Measurements from ENCODE around the gene DUOXA2. TPM values are rescaled to one million over a fixed set of nuclear protein-coding genes. Genes with fewer than 3 reads are reported as not detected.

Gene DUOXA2
- polyA plus RNA-seq, 1 donor from 2014 or later = not detected

GRCh38 chr15:45095661-45096060, 18.5 kb upstream of the DUOXA2 start:
- H3K4me3 ChIP-seq (ENCODE audit: low read length) = no peak overlapping the region
- TF ChIP-seq RAD21 (conservative IDR thresholded peaks at IDR 0.05) (no peak), EP300 (conservative IDR thresholded peaks at IDR 0.05; ENCODE audit: poor library complexity, severe bottlenecking) (no peak), CTCF (IDR thresholded peaks at IDR 0.05; ENCODE audit: poor library complexity, severe bottlenecking) (no peak), EZH2 (IDR thresholded peaks at IDR 0.05; ENCODE audit: borderline replicate concordance, insufficient read depth, low read length, poor library complexity, severe bottlenecking) (no peak), TAF1 (IDR thresholded peaks at IDR 0.05; ENCODE audit: low read depth) (no peak), MXI1 (conservative IDR thresholded peaks at IDR 0.05; ENCODE audit: poor library complexity, severe bottlenecking) (no peak), POLR2AphosphoS5 (IDR thresholded peaks at IDR 0.05) (no peak), REST (IDR thresholded peaks at IDR 0.05; ENCODE audit: borderline replicate concordance) (no peak), SMC3 (conservative IDR thresholded peaks at IDR 0.05; ENCODE audit: poor library complexity) (no peak)

GRCh38 chr15:45097466-45097865, 16.7 kb upstream of the DUOXA2 start:
- TF ChIP-seq TAF1 (IDR thresholded peaks at IDR 0.05; ENCODE audit: low read depth) = no peak
- no peak for TF ChIP-seq EZH2 (IDR thresholded peaks at IDR 0.05; ENCODE audit: borderline replicate concordance, insufficient read depth, low read length, poor library complexity, severe bottlenecking)
- TF ChIP-seq RAD21 (conservative IDR thresholded peaks at IDR 0.05) = no peak
- TF ChIP-seq MXI1 (conservative IDR thresholded peaks at IDR 0.05; ENCODE audit: poor library complexity, severe bottlenecking) = no peak
- no peak for TF ChIP-seq REST (IDR thresholded peaks at IDR 0.05; ENCODE audit: borderline replicate concordance)
- no peak for TF ChIP-seq POLR2AphosphoS5 (IDR thresholded peaks at IDR 0.05)
- no peak for TF ChIP-seq SMC3 (conservative IDR thresholded peaks at IDR 0.05; ENCODE audit: poor library complexity)
- no peak for TF ChIP-seq CTCF (IDR thresholded peaks at IDR 0.05; ENCODE audit: poor library complexity, severe bottlenecking)
- TF ChIP-seq EP300 (conservative IDR thresholded peaks at IDR 0.05; ENCODE audit: poor library complexity, severe bottlenecking) = no peak
- Histone ChIP-seq H3K9ac (ENCODE audit: low read length) (no peak overlapping the region), H3K27me3 (ENCODE audit: insufficient read depth, low read depth, low read length) (no peaks in the 10 kb centered on the region), H3K4me2 (ENCODE audit: low read length) (no peak overlapping the region), H3K27ac (ENCODE audit: low read length) (no peak overlapping the region), H3K79me2 (replicated peaks; ENCODE audit: insufficient read depth, low read length) (no peaks in the 10 kb centered on the region), H3K9me2 (ENCODE audit: insufficient read depth, low read length) (no peaks in the 10 kb centered on the region), H4K20me1 (ENCODE audit: insufficient read depth) (no peaks in the 10 kb centered on the region), H2AFZ (ENCODE audit: low read depth, low read length) (no peak overlapping the region), H3K36me3 (ENCODE audit: insufficient read depth, low read length) (no peaks in the 10 kb centered on the region), H3K4me3 (ENCODE audit: low read length) (no peak overlapping the region), H3K9me3 (ENCODE audit: low read length) (no peaks in the 10 kb centered on the region), H3F3A (ENCODE audit: insufficient read depth, low read length, poor library complexity, severe bottlenecking) (no peaks in the 10 kb centered on the region)

More at GRCh38 chr15:45095661-45096060, 18.5 kb upstream of the DUOXA2 start:
- H3K9me2 ChIP-seq (ENCODE audit: insufficient read depth, low read length) = no peaks in the 10 kb centered on the region
- H4K20me1 ChIP-seq (ENCODE audit: insufficient read depth) = no peaks in the 10 kb centered on the region
- H2AFZ ChIP-seq (ENCODE audit: low read depth, low read length) = no peak overlapping the region
- H3K27ac ChIP-seq (ENCODE audit: low read length) = no peak overlapping the region
- H3K4me2 ChIP-seq (ENCODE audit: low read length) = no peak overlapping the region
- no peaks in the 10 kb centered on the region for H3K36me3 ChIP-seq (ENCODE audit: insufficient read depth, low read length)
- H3F3A ChIP-seq (ENCODE audit: insufficient read depth, low read length, poor library complexity, severe bottlenecking) = no peaks in the 10 kb centered on the region
- H3K9me3 ChIP-seq (ENCODE audit: low read length) = no peaks in the 10 kb centered on the region
- H3K27me3 ChIP-seq (ENCODE audit: insufficient read depth, low read depth, low read length) = no peaks in the 10 kb centered on the region
- no peak overlapping the region for H3K9ac ChIP-seq (ENCODE audit: low read length)
- H3K79me2 ChIP-seq (replicated peaks; ENCODE audit: insufficient read depth, low read length) = no peaks in the 10 kb centered on the region
